HEK293 (cell line): ENCODE results near the gene DCP1A.

Experiments
- CTCF ChIP-seq: fragments of 450-650 bp; formaldehyde crosslinking; IDR thresholded peaks from 2 replicates; pipeline ENCODE4 v1.5.1; 2016; ENCODE audit warnings: missing biosample characterization, missing genetic modification characterization
- MYNN ChIP-seq: fragments of 450-650 bp; formaldehyde crosslinking; IDR thresholded peaks from 2 replicates; pipeline ENCODE4 v1.5.1; 2016; ENCODE audit warnings: missing biosample characterization, missing genetic modification characterization, borderline replicate concordance
- YY2 ChIP-seq: fragments of 450-650 bp; formaldehyde crosslinking; IDR thresholded peaks from 2 replicates; pipeline ENCODE4 v1.5.1; 2016; ENCODE audit warnings: missing biosample characterization, missing genetic modification characterization
- ZNF311 ChIP-seq: fragments of 450-650 bp; formaldehyde crosslinking; IDR thresholded peaks from 2 replicates; pipeline ENCODE4 v1.5.1; 2017; ENCODE audit warnings: missing biosample characterization, missing genetic modification characterization, borderline replicate concordance

GRCh38 chr3:53350652-53351051, 3.3 kb upstream of the DCP1A start:
- no peak for TF ChIP-seq ZNF311 (tag by site-specific recombination)
- no peak for TF ChIP-seq CTCF (tag by site-specific recombination)
- TF ChIP-seq YY2 (tag by site-specific recombination), result no peak
- no peak for TF ChIP-seq MYNN (tag by site-specific recombination)
